ENCODE measurements around the gene GOPC. TPM values are rescaled to one million over a fixed set of nuclear protein-coding genes. Genes with fewer than 3 reads are reported as not detected.
A peak's percentile ranks its signal among the peaks of the same experiment; 100 is the strongest.

The GOPC gene
- total and polyA plus RNA-seq, 2 of the 8 experiments (the other 6 are each of a cell fraction or from before 2014, with no cell fraction given), result 5.3 to 19.4 TPM

GRCh38 chr6:117605169-117605826, 3.0 kb upstream of the GOPC start:
- ChIA-PET CTCF (ENCODE audit: partially characterized antibody) (interaction anchor here (0.6 to 5.0 kb wide), 22 partner anchors 8 to 1092 kb away, joined by 3 to 54 read pairs (median 4); no protein-coding TSS in a partner anchor), POLR2A (ENCODE audit: partially characterized antibody) (interaction anchor here (1.2 kb wide), 1 partner anchor 12 kb away, joined by 3 read pairs; no protein-coding TSS in a partner anchor)
- H3K18ac ChIP-seq (ENCODE audit: extremely low read depth, low read length), result no peak overlapping the region
- H3K4me3 ChIP-seq (ENCODE audit: extremely low read depth in 1 of 4, insufficient read depth in 2 of 4, low read depth in 3 of 4, low read length in 4 of 4), result no peak overlapping the region
- no peak overlapping the region for H2BK20ac ChIP-seq (ENCODE audit: low read length)
- no peak overlapping the region for H3K9ac ChIP-seq (replicated peaks in 1 of 4; ENCODE audit: extremely low read depth in 1 of 4, low read depth in 3 of 4, low read length in 3 of 4)
- H3K23ac ChIP-seq (ENCODE audit: insufficient read length), result no peak overlapping the region
- no peak overlapping the region for H3K27ac ChIP-seq (ENCODE audit: low read depth, low read length)
- H3K79me2 ChIP-seq (ENCODE audit: control insufficient read depth in 1 of 2, insufficient read depth in 2 of 2, low read length in 2 of 2), result peaks cover 0 to 18% of the 10 kb centered on the region in 2 experiments; a peak in 2 of 4 replicates
- H4K20me1 ChIP-seq (replicated peaks in 1 of 2; ENCODE audit: control insufficient read depth in 1 of 2, insufficient read depth in 2 of 2, low read length in 2 of 2), result no peaks in the 10 kb centered on the region
- peaks cover 5% of the 10 kb centered on the region for H3K23me2 ChIP-seq (ENCODE audit: low read depth, low read length)
- H4K8ac ChIP-seq (ENCODE audit: extremely low read depth, insufficient read depth, low read length), result no peak overlapping the region
- DNase-seq (ENCODE audit: low read depth in 1 of 2, low spot score in 2 of 2) (no peak), FAIRE-seq (peak; percentile 60)
- no peak overlapping the region for H2BK5ac ChIP-seq (ENCODE audit: low read depth, low read length)
- H3K79me1 ChIP-seq (ENCODE audit: low read depth, low read length), result peaks cover 4% of the 10 kb centered on the region; the same call in 1 of the 2 replicates
- H3K4ac ChIP-seq (replicated peaks; ENCODE audit: insufficient read length, low read depth, low read length), result no peak overlapping the region
- no peak overlapping the region for H3K56ac ChIP-seq (replicated peaks; ENCODE audit: insufficient read length, low read depth, low read length)
- WGBS, 2 experiments (ENCODE audit: extremely low coverage in 1 of 2, insufficient coverage in 1 of 2, insufficient read length in 1 of 2, insufficient replicate concordance in 2 of 2, low coverage in 1 of 2, low lambda C conversion rate in 2 of 2, missing lambda C conversion rate in 1 of 2), result 41% methylated on average over 7 of the region's 7 CpGs; no CpG with 5 or more reads in 1 of the 2 experiments
- H2BK120ac ChIP-seq (replicated peaks; ENCODE audit: low read depth, low read length), result no peak overlapping the region
- no peaks in the 10 kb centered on the region for H3K36me3 ChIP-seq (ENCODE audit: control insufficient read depth in 2 of 4, insufficient read depth in 4 of 4, low read length in 3 of 4)
- H3K9me3 ChIP-seq (ENCODE audit: insufficient read depth in 2 of 2, low read depth in 1 of 2, low read length in 1 of 2), result no peaks in the 10 kb centered on the region
- H2BK15ac ChIP-seq (ENCODE audit: low read length), result no peak overlapping the region
- no peak overlapping the region for H4K91ac ChIP-seq (replicated peaks; ENCODE audit: insufficient read length, low read length)
- H2BK12ac ChIP-seq (ENCODE audit: low read depth, low read length), result no peak overlapping the region
- H3K14ac ChIP-seq (ENCODE audit: insufficient read length), result no peak overlapping the region
- no peak overlapping the region for H2AK5ac ChIP-seq (ENCODE audit: low read depth, low read length)
- H3K27me3 ChIP-seq (replicated peaks in 1 of 4; ENCODE audit: control insufficient read depth in 3 of 4, extremely low read depth in 1 of 4, insufficient read depth in 3 of 4, low read length in 3 of 4), result no peaks in the 10 kb centered on the region
- H2AFZ ChIP-seq (ENCODE audit: low read length), result no peak overlapping the region
- no peak overlapping the region for H4K5ac ChIP-seq (ENCODE audit: insufficient read length, low read depth, low read length)
- no peak overlapping the region for H3K4me2 ChIP-seq (ENCODE audit: insufficient read depth in 1 of 2, low read depth in 2 of 2, low read length in 2 of 2)
- no peaks in the 10 kb centered on the region for H3K4me1 ChIP-seq (replicated peaks in 1 of 4; ENCODE audit: control insufficient read depth in 3 of 4, insufficient read depth in 4 of 4, low read length in 3 of 4)
- TF ChIP-seq CTCF (IDR thresholded peaks at IDR 0.05; ENCODE audit: control extremely low read depth in 1 of 3, insufficient read depth in 1 of 3, low read depth in 1 of 3, low read length in 3 of 3), result peak in 2 of 3 experiments; percentile 72 to 82; a peak in 3 of 4 replicates
